Ectodermal cell (in vitro differentiated cells): ENCODE results near the gene POU4F1.

ENCODE experiments used
- H3K27ac ChIP-seq: 2 replicates; pipeline ENCODE4 v1.7.0; 2013; ENCODE audit warnings: mild to moderate bottlenecking, low read depth, low read length; ENCODE audit not compliant: insufficient read depth, poor library complexity, severe bottlenecking
- H3K27me3 ChIP-seq: 2 replicates; pipeline ENCODE4 v1.7.0; 2013; ENCODE audit warnings: mild to moderate bottlenecking, low read length; ENCODE audit not compliant: insufficient read depth, control insufficient read depth, poor library complexity, severe bottlenecking
- H3K36me3 ChIP-seq: one replicate; pipeline ENCODE4 v1.7.0; 2013; ENCODE audit warnings: low read length; ENCODE audit not compliant: control insufficient read depth, insufficient read depth
- H3K4me1 ChIP-seq: one replicate; pipeline ENCODE4 v1.7.0; 2013; ENCODE audit warnings: low read length; ENCODE audit not compliant: control insufficient read depth, insufficient read depth
- H3K4me3 ChIP-seq: 2 replicates; pipeline ENCODE4 v1.7.0; 2013; ENCODE audit warnings: low read depth, low read length, control low read depth; ENCODE audit not compliant: insufficient read depth
- H3K9me3 ChIP-seq: 2 replicates; pipeline ENCODE4 v1.7.0; 2013; ENCODE audit warnings: mild to moderate bottlenecking, low read length, moderate library complexity; ENCODE audit not compliant: control insufficient read depth
- WGBS, 2 experiments: methylation state at CpG; one replicate each; pipeline ENCODE4 v1.1.7; 2013; ENCODE audit warnings: missing lambda C conversion rate in 2 of 2; 5-methylcytosine and 5-hydroxymethylcytosine counted together

Gene POU4F1

GRCh38 chr13:78592584-78592983 is 10.8 kb downstream of the POU4F1 start:
- Histone ChIP-seq H3K9me3 (no peaks in the 10 kb centered on the region), H3K4me1 (peaks cover 11% of the 10 kb centered on the region), H3K36me3 (no peaks in the 10 kb centered on the region), H3K4me3 (no peak overlapping the region), H3K27me3 (peaks cover 100% of the 10 kb centered on the region), H3K27ac (no peak overlapping the region)
- WGBS, 2 experiments, result 18 to 21% methylated on average over 6 of the region's 6 CpGs

- H3K27me3 ChIP-seq, result peaks cover 86% of the 10 kb centered on the region
- H3K9me3 ChIP-seq, result no peaks in the 10 kb centered on the region
- no peak overlapping the region for H3K27ac ChIP-seq
- H3K4me1 ChIP-seq, result no peaks in the 10 kb centered on the region
- H3K4me3 ChIP-seq, result no peak overlapping the region
- no peaks in the 10 kb centered on the region for H3K36me3 ChIP-seq
- WGBS, 2 experiments, result 0 to 4% methylated on average over 5 to 7 of the region's 7 CpGs
Observed at GRCh38 chr13:78589206-78589605, 14.1 kb downstream of the POU4F1 start.

GRCh38 chr13:78587395-78587794 is 16.0 kb downstream of the POU4F1 start:
- H3K27ac ChIP-seq, result no peak overlapping the region
- H3K4me1 ChIP-seq, result no peaks in the 10 kb centered on the region
- H3K4me3 ChIP-seq, result no peak overlapping the region
- no peaks in the 10 kb centered on the region for H3K36me3 ChIP-seq
- H3K9me3 ChIP-seq, result no peaks in the 10 kb centered on the region
- H3K27me3 ChIP-seq, result peaks cover 68% of the 10 kb centered on the region
- 27 to 29% methylated on average over 18 of the region's 18 CpGs for WGBS, 2 experiments

- Histone ChIP-seq H3K9me3 (no peaks in the 10 kb centered on the region), H3K36me3 (no peaks in the 10 kb centered on the region), H3K4me3 (no peak overlapping the region), H3K4me1 (no peaks in the 10 kb centered on the region), H3K27ac (no peak overlapping the region), H3K27me3 (peaks cover 61% of the 10 kb centered on the region)
- WGBS, 2 experiments, result 5 to 6% methylated on average over 19 to 21 of the region's 21 CpGs
Observed at GRCh38 chr13:78586706-78587105, 16.6 kb downstream of the POU4F1 start.

- Histone ChIP-seq H3K27ac (no peak overlapping the region), H3K36me3 (no peaks in the 10 kb centered on the region), H3K27me3 (no peaks in the 10 kb centered on the region), H3K4me1 (no peaks in the 10 kb centered on the region), H3K9me3 (no peaks in the 10 kb centered on the region), H3K4me3 (no peak overlapping the region)
- WGBS, 2 experiments, result 97 to 98% methylated on average over 4 of the region's 4 CpGs
Observed at GRCh38 chr13:78576261-78576660, 27.1 kb downstream of the POU4F1 start.

- Histone ChIP-seq H3K36me3 (no peaks in the 10 kb centered on the region), H3K27ac (no peak overlapping the region), H3K27me3 (no peaks in the 10 kb centered on the region), H3K4me1 (no peaks in the 10 kb centered on the region), H3K4me3 (no peak overlapping the region), H3K9me3 (no peaks in the 10 kb centered on the region)
- WGBS, 2 experiments, result 93 to 95% methylated on average over 4 to 5 of the region's 5 CpGs
Observed at GRCh38 chr13:78572459-78572858, 30.9 kb downstream of the POU4F1 start.

- Histone ChIP-seq H3K4me1 (no peaks in the 10 kb centered on the region), H3K27me3 (no peaks in the 10 kb centered on the region), H3K4me3 (no peak overlapping the region), H3K9me3 (no peaks in the 10 kb centered on the region), H3K27ac (no peak overlapping the region), H3K36me3 (no peaks in the 10 kb centered on the region)
- no CpG with 5 or more reads among the region's 1 CpG for WGBS, 2 experiments
Observed at GRCh38 chr13:78569029-78569428, 34.3 kb downstream of the POU4F1 start.

GRCh38 chr13:78566631-78567030 is 36.7 kb downstream of the POU4F1 start:
- WGBS, 2 experiments, result 92 to 97% methylated on average over 4 to 5 of the region's 5 CpGs
- H3K36me3 ChIP-seq, result no peaks in the 10 kb centered on the region
- H3K9me3 ChIP-seq, result no peaks in the 10 kb centered on the region
- H3K4me1 ChIP-seq, result no peaks in the 10 kb centered on the region
- no peak overlapping the region for H3K27ac ChIP-seq
- H3K27me3 ChIP-seq, result no peaks in the 10 kb centered on the region
- H3K4me3 ChIP-seq, result no peak overlapping the region

- WGBS, 2 experiments, result 80 to 84% methylated on average over 5 of the region's 5 CpGs
- no peak overlapping the region for H3K27ac ChIP-seq
- no peaks in the 10 kb centered on the region for H3K9me3 ChIP-seq
- no peaks in the 10 kb centered on the region for H3K36me3 ChIP-seq
- H3K27me3 ChIP-seq, result no peaks in the 10 kb centered on the region
- H3K4me3 ChIP-seq, result no peak overlapping the region
- no peaks in the 10 kb centered on the region for H3K4me1 ChIP-seq
Observed at GRCh38 chr13:78562237-78562889, 41.0 kb downstream of the POU4F1 start.
